IMR-90 (cell line): ENCODE data around the gene DSCAML1. TPM values are rescaled to one million over a fixed set of nuclear protein-coding genes. Genes with fewer than 3 reads are reported as not detected.

Experiments
- ATAC-seq: fragments of 200-7000 bp; cut with Tn5 transposase; 2 replicates; pipeline ENCODE4 v1.9.1; 2020; ENCODE audit warnings: low read depth, mild to moderate bottlenecking, moderate library complexity
- BruUV-seq: library from RNA; stranded (reverse); fragments of 400-500 nt; replicated peaks from 2 replicates; lab custom pipeline; 2021; lab: Mats Ljungman, UMichigan
- CTCF ChIA-PET: fragments of 300-600 bp; formaldehyde crosslinking; extraction: SDS; loops from one replicate; lab custom pipeline; 2021; ENCODE audit warnings: antibody characterized with exemption; lab: Yijun Ruan, JAX
- POLR2A ChIA-PET: fragments of 300-600 bp; sonication (Branson Sonifier 250); formaldehyde crosslinking; loops from one replicate; lab custom pipeline; 2022; ENCODE audit warnings: antibody characterized with exemption; ENCODE audit not compliant: unreplicated experiment; lab: Charles Lee
- DNase-seq: peaks from one replicate; pipeline ENCODE4 v3.0.0; 2013
- H2AFZ ChIP-seq: replicated peaks from 2 replicates; pipeline ENCODE3; 2013; ENCODE audit warnings: low read length, mild to moderate bottlenecking; ENCODE audit not compliant: poor library complexity
- H2AK5ac ChIP-seq: 2 replicates; pipeline ENCODE4 v1.6.1; 2013; ENCODE audit warnings: low read depth, low read length, inconsistent platforms
- H2AK9ac ChIP-seq: replicated peaks from 2 replicates; pipeline ENCODE3; 2013; ENCODE audit warnings: mild to moderate bottlenecking, low read depth, low read length, moderate library complexity; ENCODE audit not compliant: poor library complexity
- H2BK120ac ChIP-seq: 2 replicates; pipeline ENCODE4 v1.6.1; 2013; ENCODE audit warnings: low read depth, low read length, inconsistent platforms
- H2BK15ac ChIP-seq: 3 replicates; pipeline ENCODE4 v1.6.1; 2013; ENCODE audit warnings: low read depth, low read length, inconsistent platforms
- H2BK20ac ChIP-seq: 2 replicates; pipeline ENCODE4 v1.6.1; 2013; ENCODE audit warnings: low read depth, mild to moderate bottlenecking, inconsistent platforms, low read length, moderate library complexity
- H2BK5ac ChIP-seq: 2 replicates; pipeline ENCODE4 v1.6.1; 2013; ENCODE audit warnings: mild to moderate bottlenecking, low read depth, low read length, inconsistent platforms; ENCODE audit not compliant: poor library complexity, severe bottlenecking
- H3K14ac ChIP-seq: replicated peaks from 2 replicates; pipeline ENCODE4 v1.6.1; 2013; ENCODE audit warnings: low read depth, low read length, inconsistent platforms
- H3K18ac ChIP-seq: 2 replicates; pipeline ENCODE4 v1.6.1; 2013; ENCODE audit warnings: low read depth, low read length, control low read depth
- H3K23ac ChIP-seq: 2 replicates; pipeline ENCODE4 v1.6.1; 2013; ENCODE audit warnings: low read depth, low read length, inconsistent platforms
- H3K27ac ChIP-seq: 2 replicates; pipeline ENCODE4 v1.5.1; 2013; ENCODE audit warnings: mild to moderate bottlenecking, control low read depth, low read length; ENCODE audit not compliant: insufficient read depth
- H3K27me3 ChIP-seq: 2 replicates; pipeline ENCODE4 v1.6.1; 2013; ENCODE audit warnings: low read length; ENCODE audit not compliant: control insufficient read depth, insufficient read depth
- H3K36me3 ChIP-seq: 2 replicates; pipeline ENCODE4 v1.6.1; 2013; ENCODE audit warnings: low read length, mixed read lengths; ENCODE audit not compliant: control insufficient read depth, insufficient read depth
- H3K4ac ChIP-seq: 2 replicates; pipeline ENCODE4 v1.6.1; 2013; ENCODE audit warnings: low read depth, low read length, inconsistent platforms
- H3K4me1 ChIP-seq: 2 replicates; pipeline ENCODE4 v1.6.1; 2013; ENCODE audit warnings: low read length, mixed read lengths; ENCODE audit not compliant: control insufficient read depth, insufficient read depth
- H3K4me2 ChIP-seq: 2 replicates; pipeline ENCODE4 v1.6.1; 2013; ENCODE audit warnings: low read depth, mild to moderate bottlenecking, control low read depth, low read length, moderate library complexity
- H3K4me3 ChIP-seq: 2 replicates; pipeline ENCODE4 v1.5.1; 2013; ENCODE audit warnings: low read depth, mild to moderate bottlenecking, control low read depth, low read length, moderate library complexity; ENCODE audit not compliant: insufficient read depth
- H3K56ac ChIP-seq: 2 replicates; pipeline ENCODE4 v1.6.1; 2013; ENCODE audit warnings: low read length, inconsistent platforms; ENCODE audit not compliant: insufficient read depth; ENCODE audit errors: extremely low read depth
- H3K79me1 ChIP-seq, 2 experiments: 2 replicates each; pipeline ENCODE4 v1.6.1; 2013; ENCODE audit warnings: low read length in 2 of 2, inconsistent platforms in 1 of 2, low read depth in 1 of 2
- H3K9ac ChIP-seq: 2 replicates; pipeline ENCODE4 v1.6.1; 2013; ENCODE audit warnings: low read depth, low read length, control low read depth
- H3K9me1 ChIP-seq: 2 replicates; pipeline ENCODE4 v1.6.1; 2013; ENCODE audit warnings: low read length, inconsistent platforms; ENCODE audit not compliant: insufficient read depth
- H3K9me3 ChIP-seq: 2 replicates; pipeline ENCODE4 v1.6.1; 2013; ENCODE audit warnings: low read length; ENCODE audit not compliant: control insufficient read depth, insufficient read depth
- H4K20me1 ChIP-seq: 2 replicates; pipeline ENCODE4 v1.6.1; 2013; ENCODE audit warnings: low read length, inconsistent platforms; ENCODE audit not compliant: insufficient read depth
- H4K5ac ChIP-seq: 2 replicates; pipeline ENCODE4 v1.6.1; 2013; ENCODE audit warnings: mild to moderate bottlenecking, low read depth, low read length, control low read depth
- H4K8ac ChIP-seq, 2 experiments: 2 replicates each; pipeline ENCODE4 v1.6.1; 2013; ENCODE audit warnings: low read depth in 2 of 2, low read length in 2 of 2, control low read depth in 1 of 2, inconsistent platforms in 1 of 2
- H4K91ac ChIP-seq: 2 replicates; pipeline ENCODE4 v1.6.1; 2013; ENCODE audit warnings: low read depth, low read length, inconsistent platforms; ENCODE audit not compliant: insufficient read depth
- BHLHE40 ChIP-seq: fragments of 150-350 bp; IDR thresholded peaks from 2 replicates; pipeline ENCODE4 v1.6.1; 2016; ENCODE audit warnings: mild to moderate bottlenecking, low read depth, low read length
- CEBPB ChIP-seq: IDR thresholded peaks from 2 replicates; pipeline ENCODE4 v1.6.1; 2012; ENCODE audit warnings: low read depth, low read length, improper control_type of control experiment
- CHD1 ChIP-seq: IDR thresholded peaks from 2 replicates; pipeline ENCODE4 v1.6.1; 2012; ENCODE audit warnings: low read depth, low read length, improper control_type of control experiment
- FOS ChIP-seq: fragments of 150-350 bp; IDR thresholded peaks from 2 replicates; pipeline ENCODE4 v1.6.1; 2016; ENCODE audit warnings: low read depth, low read length
- MAFK ChIP-seq: IDR thresholded peaks from 2 replicates; pipeline ENCODE4 v1.6.1; 2012; ENCODE audit warnings: low read depth, low read length, improper control_type of control experiment
- MAZ ChIP-seq: IDR thresholded peaks from 2 replicates; pipeline ENCODE4 v1.6.1; 2012; ENCODE audit warnings: low read depth, mild to moderate bottlenecking, low read length, improper control_type of control experiment, moderate library complexity, borderline replicate concordance
- MXI1 ChIP-seq: IDR thresholded peaks from 2 replicates; pipeline ENCODE4 v1.6.1; 2012; ENCODE audit warnings: low read depth, mild to moderate bottlenecking, low read length, moderate library complexity, borderline replicate concordance
- NFE2L2 ChIP-seq: fragments of 150-350 bp; IDR thresholded peaks from 2 replicates; pipeline ENCODE4 v1.6.1; 2016; ENCODE audit warnings: low read depth, mild to moderate bottlenecking, low read length
- POLR2A ChIP-seq: IDR thresholded peaks from 2 replicates; pipeline ENCODE4 v1.6.1; 2012; ENCODE audit warnings: mild to moderate bottlenecking, low read depth, low read length
- RAD21 ChIP-seq: IDR thresholded peaks from 2 replicates; pipeline ENCODE4 v1.6.1; 2012; ENCODE audit warnings: low read length, improper control_type of control experiment
- RCOR1 ChIP-seq: IDR thresholded peaks from 2 replicates; pipeline ENCODE4 v1.6.1; 2012; ENCODE audit warnings: mild to moderate bottlenecking, low read length, improper control_type of control experiment; ENCODE audit not compliant: insufficient replicate concordance
- RFX5 ChIP-seq: IDR thresholded peaks from 2 replicates; pipeline ENCODE4 v1.8.0; 2012; ENCODE audit warnings: low read depth, mild to moderate bottlenecking, low read length, moderate library complexity
- SMC3 ChIP-seq: fragments of 150-350 bp; IDR thresholded peaks from 2 replicates; pipeline ENCODE4 v1.6.1; 2016; ENCODE audit warnings: low read depth, mild to moderate bottlenecking, antibody characterized with exemption, low read length, moderate library complexity
- WGBS, 2 experiments: methylation state at CpG; one replicate each; pipeline versions ENCODE4 v1.1.5 to v1.1.7; 2013; ENCODE audit warnings: missing lambda C conversion rate in 2 of 2; ENCODE audit not compliant: insufficient read length in 1 of 2; ENCODE audit errors: extremely low coverage in 2 of 2; 5-methylcytosine and 5-hydroxymethylcytosine counted together
- dilution Hi-C: fragments of 300-500 bp; cut with HindIII; formaldehyde crosslinking; loops from one replicate; pipeline ENCODE4 v1.14.3; 2018; ENCODE audit warnings: low sequenced_read_pairs; ENCODE audit not compliant: unreplicated experiment
- in situ Hi-C: fragments of 300-500 bp; cut with MboI; formaldehyde crosslinking; loops from 3 replicates; pipeline ENCODE4 v1.14.3; 2019; ENCODE audit warnings: low sequenced_read_pairs, inconsistent platforms, mixed read lengths
- intact Hi-C: fragments of 100-400 bp; cut with micrococcal nuclease; formaldehyde crosslinking; loops from 2 replicates; pipeline ENCODE4 v1.10.0; 2022
- polyA plus RNA-seq, 3 experiments: library from polyadenylated mRNA; depleted of rRNA; stranded (reverse); fragments of >200 nt; gene quantifications; 2 replicates each; pipeline ENCODE4 v1.2.3, GENCODE V29; 2012; ENCODE audit warnings: low replicate concordance in 1 of 3
- total RNA-seq: library from RNA; depleted of rRNA; stranded (reverse); fragments of >200 nt; gene quantifications from 2 replicates; pipeline ENCODE4 v1.2.3, GENCODE V29; 2012
- TF ChIP-seq, protein P1 (sequence below): conservative IDR thresholded peaks from 2 replicates; pipeline ENCODE4 v1.5.1; 2012; ENCODE audit warnings: mild to moderate bottlenecking, low read depth, low read length, improper control_type of control experiment
- TF ChIP-seq, protein P2 (sequence below): fragments of 150-350 bp; IDR thresholded peaks from 2 replicates; pipeline ENCODE4 v1.6.1; 2017; ENCODE audit warnings: mild to moderate bottlenecking, antibody characterized with exemption, low read length, low read depth
- TF ChIP-seq, protein P3 (sequence below): fragments of 150-350 bp; IDR thresholded peaks from 2 replicates; pipeline ENCODE4 v1.6.1; 2016; ENCODE audit warnings: low read depth, mild to moderate bottlenecking, low read length, moderate library complexity, borderline replicate concordance

The DSCAML1 gene
- total and polyA plus RNA-seq, 2 of the 4 experiments (the other 2 are of a cell fraction), result not detected

DNA sequence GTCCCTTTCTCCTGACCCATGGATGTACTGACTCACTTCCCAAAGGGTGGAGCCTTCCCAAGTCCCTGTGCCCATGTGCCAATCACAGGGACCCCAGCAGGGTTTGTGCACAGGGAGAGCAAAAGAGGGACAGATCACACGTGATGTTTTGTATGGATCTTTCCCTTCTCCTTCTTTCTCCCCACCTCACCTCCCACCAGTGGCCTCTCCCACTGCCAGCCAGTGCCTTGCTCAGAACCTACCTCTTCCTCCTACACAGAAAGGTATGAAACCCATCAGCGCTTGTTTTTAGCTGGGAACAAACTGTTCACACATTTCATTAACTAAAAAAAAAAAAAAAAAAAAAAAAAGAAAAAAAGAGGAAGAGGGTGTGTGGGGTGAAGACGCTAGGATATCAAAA is 112.9 kb downstream of the DSCAML1 start:
- H2BK20ac ChIP-seq, result no peak overlapping the region
- CTCF ChIA-PET, result no interaction called here
- no peak overlapping the region for H3K4me2 ChIP-seq
- H3K4me1 ChIP-seq, result no peaks in the 10 kb centered on the region
- no peak overlapping the region for H2AFZ ChIP-seq
- no peaks in the 10 kb centered on the region for H3K9me1 ChIP-seq
- no peak overlapping the region for H2BK120ac ChIP-seq
- H4K8ac ChIP-seq, result no peak overlapping the region
- no peak for ATAC-seq
- no peak overlapping the region for H3K9ac ChIP-seq
- no peak overlapping the region for H3K56ac ChIP-seq
- no peaks in the 10 kb centered on the region for H3K36me3 ChIP-seq
- no peak for DNase-seq
- no peaks in the 10 kb centered on the region for H3K9me3 ChIP-seq
- H2AK9ac ChIP-seq, result no peak overlapping the region
- POLR2A ChIA-PET, result no interaction called here
- no TSS peak for BruUV-seq
- in situ Hi-C loops (no loop called here), intact Hi-C loops (no loop called here), dilution Hi-C loops (no loop called here)
- H3K27me3 ChIP-seq, result peaks cover 6% of the 10 kb centered on the region; the same call in 1 of the 2 replicates
- H3K23ac ChIP-seq, result no peak overlapping the region
- no peak overlapping the region for H3K18ac ChIP-seq
- no peaks in the 10 kb centered on the region for H4K20me1 ChIP-seq
- no peak overlapping the region for H4K5ac ChIP-seq
- H2AK5ac ChIP-seq, result no peak overlapping the region
- no peak overlapping the region for H3K14ac ChIP-seq
- whole genome bisulfite sequencing, 2 experiments, result no CpG with 5 or more reads among the region's 3 CpGs
- TF ChIP-seq RCOR1, result no peak
- no peak for TF ChIP-seq RFX5
- TF ChIP-seq CHD1, result no peak
- TF ChIP-seq MXI1, result no peak
- no peak for TF ChIP-seq MAZ
- no peak for TF ChIP-seq BHLHE40
- no peak for TF ChIP-seq POLR2A
- no peak for TF ChIP-seq CEBPB
- TF ChIP-seq, protein P1, sequence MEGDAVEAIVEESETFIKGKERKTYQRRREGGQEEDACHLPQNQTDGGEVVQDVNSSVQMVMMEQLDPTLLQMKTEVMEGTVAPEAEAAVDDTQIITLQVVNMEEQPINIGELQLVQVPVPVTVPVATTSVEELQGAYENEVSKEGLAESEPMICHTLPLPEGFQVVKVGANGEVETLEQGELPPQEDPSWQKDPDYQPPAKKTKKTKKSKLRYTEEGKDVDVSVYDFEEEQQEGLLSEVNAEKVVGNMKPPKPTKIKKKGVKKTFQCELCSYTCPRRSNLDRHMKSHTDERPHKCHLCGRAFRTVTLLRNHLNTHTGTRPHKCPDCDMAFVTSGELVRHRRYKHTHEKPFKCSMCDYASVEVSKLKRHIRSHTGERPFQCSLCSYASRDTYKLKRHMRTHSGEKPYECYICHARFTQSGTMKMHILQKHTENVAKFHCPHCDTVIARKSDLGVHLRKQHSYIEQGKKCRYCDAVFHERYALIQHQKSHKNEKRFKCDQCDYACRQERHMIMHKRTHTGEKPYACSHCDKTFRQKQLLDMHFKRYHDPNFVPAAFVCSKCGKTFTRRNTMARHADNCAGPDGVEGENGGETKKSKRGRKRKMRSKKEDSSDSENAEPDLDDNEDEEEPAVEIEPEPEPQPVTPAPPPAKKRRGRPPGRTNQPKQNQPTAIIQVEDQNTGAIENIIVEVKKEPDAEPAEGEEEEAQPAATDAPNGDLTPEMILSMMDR, result no peak
- TF ChIP-seq MAFK, result no peak
- TF ChIP-seq, protein P2, sequence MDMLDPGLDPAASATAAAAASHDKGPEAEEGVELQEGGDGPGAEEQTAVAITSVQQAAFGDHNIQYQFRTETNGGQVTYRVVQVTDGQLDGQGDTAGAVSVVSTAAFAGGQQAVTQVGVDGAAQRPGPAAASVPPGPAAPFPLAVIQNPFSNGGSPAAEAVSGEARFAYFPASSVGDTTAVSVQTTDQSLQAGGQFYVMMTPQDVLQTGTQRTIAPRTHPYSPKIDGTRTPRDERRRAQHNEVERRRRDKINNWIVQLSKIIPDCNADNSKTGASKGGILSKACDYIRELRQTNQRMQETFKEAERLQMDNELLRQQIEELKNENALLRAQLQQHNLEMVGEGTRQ, result no peak
- TF ChIP-seq, protein P3, sequence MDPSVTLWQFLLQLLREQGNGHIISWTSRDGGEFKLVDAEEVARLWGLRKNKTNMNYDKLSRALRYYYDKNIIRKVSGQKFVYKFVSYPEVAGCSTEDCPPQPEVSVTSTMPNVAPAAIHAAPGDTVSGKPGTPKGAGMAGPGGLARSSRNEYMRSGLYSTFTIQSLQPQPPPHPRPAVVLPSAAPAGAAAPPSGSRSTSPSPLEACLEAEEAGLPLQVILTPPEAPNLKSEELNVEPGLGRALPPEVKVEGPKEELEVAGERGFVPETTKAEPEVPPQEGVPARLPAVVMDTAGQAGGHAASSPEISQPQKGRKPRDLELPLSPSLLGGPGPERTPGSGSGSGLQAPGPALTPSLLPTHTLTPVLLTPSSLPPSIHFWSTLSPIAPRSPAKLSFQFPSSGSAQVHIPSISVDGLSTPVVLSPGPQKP, result no peak
- TF ChIP-seq FOS, result no peak
- no peak for TF ChIP-seq RAD21
- TF ChIP-seq SMC3, result no peak
- no peak for TF ChIP-seq NFE2L2
- H2BK5ac ChIP-seq, result no peak overlapping the region
- no peak overlapping the region for H4K91ac ChIP-seq
- H3K27ac ChIP-seq, result no peak overlapping the region
- H3K79me1 ChIP-seq, result no peaks in the 10 kb centered on the region
- H2BK15ac ChIP-seq, result no peak overlapping the region
- H3K4ac ChIP-seq, result no peak overlapping the region
- no peak overlapping the region for H3K4me3 ChIP-seq
